HL-60/S4 treated with phorbol 12-myristate 13-acetate at 8.2 ng/mL for 4 days and 3 days (cell line): Measurements from ENCODE around the gene PCSK5.
"Not testable (repeated sequence)": the region's sequence is repeated elsewhere in the genome, so short reads cannot be mapped to it uniquely, and the experiment has no call there.

ENCODE experiments used
- in situ Hi-C: fragments of 300-500 bp; cut with MboI; formaldehyde crosslinking; loops from 2 replicates; pipeline ENCODE4 v1.15.0; 2022; ENCODE audit warnings: low sequenced_read_pairs

The PCSK5 gene

DNA sequence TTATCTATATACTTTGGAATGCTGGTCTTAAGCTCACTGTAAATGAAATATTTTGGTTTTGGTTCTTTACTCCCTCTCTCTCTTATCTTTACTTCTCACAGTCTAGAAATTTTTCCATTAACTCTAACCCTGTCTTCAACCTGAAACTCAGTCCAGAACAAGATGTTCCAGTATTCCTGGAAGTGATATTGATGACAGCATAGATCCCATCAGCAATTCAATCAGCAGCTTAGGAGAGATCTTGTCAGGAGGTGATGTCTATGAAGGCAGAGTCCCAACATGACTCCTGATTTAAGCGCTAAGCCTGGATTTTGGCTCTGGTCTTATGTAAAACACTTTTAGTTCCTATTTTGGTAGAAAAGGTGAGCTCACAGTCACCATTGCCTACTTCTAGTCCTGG is 451.1 kb downstream of the PCSK5 start:
- in situ Hi-C loops: no loop called here

- in situ Hi-C loops: no loop called here
Measured at GRCh38 chr9:76342201-76342600, 451.7 kb downstream of the PCSK5 start.

- in situ Hi-C loops: no loop called here
Measured at GRCh38 chr9:76342858-76343257, 452.4 kb downstream of the PCSK5 start.

- in situ Hi-C loops: no loop called here
Measured at GRCh38 chr9:76349865-76350264, 459.4 kb downstream of the PCSK5 start.

- in situ Hi-C loops: no loop called here
Measured at GRCh38 chr9:76351006-76351405, 460.5 kb downstream of the PCSK5 start.

- in situ Hi-C loops: no loop called here
Measured at GRCh38 chr9:76352026-76352620, 461.6 kb downstream of the PCSK5 start.

DNA sequence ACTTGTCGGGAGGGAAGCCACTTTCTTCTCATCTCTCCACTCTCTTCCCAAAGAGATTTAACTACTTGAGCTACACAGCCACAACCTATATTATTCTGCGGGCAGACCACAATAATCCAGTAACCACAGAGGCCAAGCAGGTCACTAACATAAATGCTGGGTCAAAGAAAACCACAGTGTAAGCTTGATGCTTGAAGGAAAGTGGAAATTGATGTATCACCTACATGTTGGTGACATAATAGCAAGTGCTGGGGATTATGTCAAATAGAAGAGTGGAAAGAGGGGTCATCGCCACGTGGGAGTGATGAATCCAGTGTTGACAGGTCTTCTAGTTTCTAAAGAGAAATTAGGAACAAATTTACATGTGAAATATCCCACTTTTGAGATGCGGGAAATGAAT is 462.8 kb downstream of the PCSK5 start:
- in situ Hi-C loops: no loop called here

- in situ Hi-C loops: no loop called here
Measured at GRCh38 chr9:76354221-76354620, 463.7 kb downstream of the PCSK5 start.

DNA sequence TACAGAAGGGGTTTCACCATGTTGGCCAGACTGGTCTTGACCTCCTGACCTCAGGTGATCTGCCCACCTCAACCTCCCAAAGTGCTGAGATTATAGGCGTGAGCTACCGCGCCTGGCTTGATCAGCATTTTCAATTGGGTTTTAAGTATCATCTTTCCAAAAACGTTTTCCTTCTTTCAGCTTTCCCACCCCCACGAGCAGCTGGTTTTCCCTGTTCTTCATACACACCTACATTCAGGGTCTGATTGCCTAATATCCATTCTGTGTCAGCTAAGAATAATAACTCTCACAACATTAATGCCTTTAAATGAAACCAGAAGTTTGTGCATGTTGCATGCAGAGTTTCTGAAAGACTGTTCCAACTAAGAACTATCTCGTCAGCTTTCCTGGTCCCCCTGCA is 465.4 kb downstream of the PCSK5 start:
- in situ Hi-C loops: no loop called here

GRCh38 chr9:76357555-76357954 is 467.1 kb downstream of the PCSK5 start:
- in situ Hi-C loops: no loop called here

DNA sequence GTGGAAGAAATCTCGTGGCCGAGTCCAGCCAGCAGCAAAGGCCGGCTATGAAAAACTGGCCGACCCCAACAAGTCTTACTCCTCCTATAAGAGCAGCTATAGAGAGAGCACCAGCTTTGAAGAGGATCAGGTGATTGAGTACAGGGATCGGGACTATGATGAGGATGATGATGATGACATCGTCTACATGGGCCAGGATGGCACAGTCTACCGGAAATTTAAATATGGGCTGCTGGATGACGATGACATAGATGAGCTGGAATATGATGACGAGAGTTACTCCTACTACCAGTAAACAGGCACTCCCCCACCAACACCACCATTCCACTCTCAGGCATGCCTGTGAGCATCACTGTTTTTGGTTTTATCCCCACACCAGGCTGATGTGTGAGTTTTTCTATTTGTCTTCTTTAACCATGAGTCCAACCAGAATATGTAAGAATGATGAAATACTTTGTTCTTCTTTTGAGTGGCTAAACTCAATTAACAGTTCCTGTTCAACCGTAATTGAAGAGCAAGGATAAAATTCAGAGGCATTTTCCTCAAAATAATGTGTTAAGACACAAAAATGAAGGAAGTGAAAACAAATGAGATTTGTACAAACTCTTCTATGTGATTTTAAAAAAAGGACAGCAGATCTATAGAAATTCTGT is 468.3 kb downstream of the PCSK5 start:
- in situ Hi-C loops: no loop called here

- in situ Hi-C loops: no loop called here
Measured at GRCh38 chr9:76359365-76359764, 468.9 kb downstream of the PCSK5 start.

DNA sequence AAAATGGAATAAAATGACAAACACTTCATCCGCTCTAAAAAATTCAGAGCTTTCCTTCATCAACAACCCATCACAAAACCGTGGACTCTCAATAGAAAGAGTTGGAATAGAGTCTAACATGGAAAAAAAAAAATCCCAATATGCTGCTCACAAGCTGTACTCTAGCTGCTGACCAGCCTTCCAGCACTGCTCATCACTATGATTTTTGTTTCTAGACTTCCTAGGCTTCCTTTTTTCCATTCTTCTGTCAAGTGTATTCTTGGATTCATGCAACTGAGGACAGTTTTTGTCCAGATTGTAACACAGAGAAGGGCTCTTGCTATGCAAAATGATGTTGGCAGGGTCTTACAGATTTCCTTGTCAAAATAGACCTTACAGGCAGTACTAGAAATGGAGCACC is 469.3 kb downstream of the PCSK5 start:
- in situ Hi-C loops: no loop called here

DNA sequence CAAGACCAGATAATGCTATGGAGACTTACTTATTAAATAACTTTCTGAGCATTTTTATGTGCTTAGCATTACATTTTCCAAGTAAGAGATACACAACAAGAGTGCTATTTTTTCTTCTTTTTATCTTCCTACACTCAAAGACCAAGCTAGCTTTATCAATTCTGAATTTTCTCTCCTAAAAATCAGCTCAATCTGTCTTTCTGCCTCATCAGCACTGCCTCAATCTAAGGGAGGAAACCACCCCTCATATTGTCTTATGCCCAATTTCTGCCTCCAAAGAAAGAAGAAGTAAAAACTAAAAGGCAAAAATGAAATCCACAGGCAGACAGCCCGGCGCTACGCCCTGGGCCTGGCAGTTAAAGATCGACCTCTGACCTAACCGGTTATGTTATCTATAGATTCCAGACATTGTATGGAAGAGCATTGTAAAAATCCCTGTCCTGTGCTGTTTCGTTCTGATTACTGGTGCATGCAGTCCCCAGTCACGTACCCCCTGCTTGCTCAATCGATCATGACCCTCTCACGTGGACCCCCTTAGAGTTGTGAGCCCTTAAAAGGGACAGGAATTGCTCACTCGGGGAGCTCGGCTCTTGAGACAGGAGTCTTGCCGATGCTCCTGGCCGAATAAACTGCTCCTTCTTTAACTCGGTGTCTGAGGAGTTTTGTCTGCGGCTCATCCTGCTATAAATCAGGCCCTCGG is 472.0 kb downstream of the PCSK5 start:
- in situ Hi-C loops: not testable (repeated sequence)

DNA sequence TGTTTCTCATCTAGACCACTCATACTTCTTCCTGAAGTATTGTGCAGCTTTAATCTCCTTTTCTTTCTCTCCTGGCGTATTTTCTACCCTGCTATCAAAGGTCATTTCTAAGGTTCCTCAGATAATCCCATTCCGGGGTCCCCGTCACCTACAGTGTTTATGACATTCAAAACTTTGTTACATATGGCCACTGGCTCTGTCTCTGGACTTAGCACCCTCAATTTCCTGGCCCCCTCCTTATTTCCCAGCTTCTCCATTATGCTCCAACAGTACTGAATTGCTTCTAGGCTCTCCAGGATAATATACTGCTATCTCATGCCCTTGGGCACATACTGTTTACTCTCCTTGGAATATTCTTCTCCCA is 472.5 kb downstream of the PCSK5 start:
- in situ Hi-C loops: no loop called here

GRCh38 chr9:76365028-76365427 is 474.6 kb downstream of the PCSK5 start:
- in situ Hi-C loops: no loop called here

GRCh38 chr9:76366275-76366674 is 475.8 kb downstream of the PCSK5 start:
- in situ Hi-C loops: no loop called here

DNA sequence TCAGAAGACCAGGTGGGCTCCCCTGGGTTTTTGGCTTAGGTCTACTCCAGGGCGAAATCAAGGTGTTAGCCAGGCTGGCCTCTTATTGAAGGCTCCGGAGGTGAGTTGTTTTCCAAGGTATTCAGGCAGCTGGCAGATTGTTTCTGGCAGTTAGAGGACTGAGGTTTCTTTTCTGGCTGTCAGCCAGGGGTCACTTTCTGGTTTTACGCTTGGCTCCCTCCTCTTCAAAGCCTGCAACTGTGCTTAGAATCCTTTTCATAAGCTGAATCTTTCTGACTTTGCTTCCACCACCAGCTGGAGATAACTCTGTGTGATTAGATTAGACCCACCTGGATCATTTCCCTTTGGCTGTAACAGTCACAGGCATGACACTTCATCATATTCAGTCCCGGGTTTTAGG is 479.1 kb downstream of the PCSK5 start:
- in situ Hi-C loops: no loop called here

GRCh38 chr9:76370396-76371023 is 480.0 kb downstream of the PCSK5 start:
- in situ Hi-C loops: no loop called here

DNA sequence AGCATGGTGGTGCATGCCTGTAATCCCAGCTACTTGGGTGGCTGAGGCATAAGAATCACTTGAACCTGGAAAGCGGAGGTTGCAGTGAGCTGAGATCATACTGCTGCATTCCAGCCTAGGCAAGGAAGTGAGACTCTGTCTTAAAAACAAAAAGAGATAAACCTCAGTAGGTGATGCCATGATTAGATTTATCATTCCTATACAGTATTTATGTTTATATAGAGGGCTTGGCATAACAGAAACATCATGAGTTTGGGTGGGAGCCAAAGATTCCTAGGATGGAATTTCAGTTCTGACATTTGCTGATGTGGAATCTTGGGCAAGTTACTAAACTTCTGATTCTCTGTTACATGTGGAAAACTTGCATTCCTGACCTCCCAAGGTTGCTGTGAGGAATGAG is 481.4 kb downstream of the PCSK5 start:
- in situ Hi-C loops: no loop called here

GRCh38 chr9:76372336-76372735 is 481.9 kb downstream of the PCSK5 start:
- in situ Hi-C loops: no loop called here

GRCh38 chr9:76373173-76373783 is 482.8 kb downstream of the PCSK5 start:
- in situ Hi-C loops: no loop called here
